Colonic mucosa (tissue), 4 donors: Measurements from ENCODE around the gene CRYBB1. TPM values are rescaled to one million over a fixed set of nuclear protein-coding genes. Genes with fewer than 3 reads are reported as not detected.

ENCODE experiments used
- DNase-seq: peaks from one replicate; pipeline ENCODE4 v3.0.0-alpha.2; 2020
- H3K27ac ChIP-seq: fragments of 200-600 bp; one replicate; pipeline ENCODE4 v1.8.0; 2021
- H3K27me3 ChIP-seq: fragments of 200-600 bp; one replicate; pipeline ENCODE4 v1.8.0; 2021
- H3K36me3 ChIP-seq: fragments of 200-600 bp; one replicate; pipeline ENCODE4 v1.8.0; 2021
- H3K4me1 ChIP-seq: fragments of 200-600 bp; one replicate; pipeline ENCODE4 v1.8.0; 2021; ENCODE audit warnings: mild to moderate bottlenecking
- H3K4me3 ChIP-seq: fragments of 200-600 bp; one replicate; pipeline ENCODE4 v1.8.0; 2021
- H3K9ac ChIP-seq, 2 donors: one replicate each; pipeline ENCODE4 v1.7.0; 2013; ENCODE audit warnings: control low read depth in 2 of 2, low read depth in 2 of 2, low read length in 2 of 2
- H3K9me3 ChIP-seq: fragments of 200-600 bp; one replicate; pipeline ENCODE4 v1.8.0; 2021
- CTCF ChIP-seq: fragments of 200-600 bp; IDR thresholded peaks from one replicate; pipeline ENCODE4 v1.8.0; 2022; ENCODE audit warnings: antibody characterized with exemption, mild to moderate bottlenecking
- intact Hi-C: fragments of 100-400 bp; cut with DNase I; formaldehyde crosslinking; loops from one replicate; pipeline ENCODE4 v1.14.1; 2022
- total RNA-seq, 2 donors: library from RNA; stranded (reverse); fragmentation: NEBNext Ultra II Directional in 1 of 2; extraction: Animal tissue kit (Norgen Biotek cat#: 25700) in 1 of 2; gene quantifications; one replicate each; pipeline ENCODE4 v1.2.1, GENCODE V29; 2021
- donor health status: healthy.
- donor health status: DM: no; HTN: no; CAD: no.
- donor health status: DM: no; HTN: no; CAD: no.

Gene CRYBB1
- total RNA-seq, 2 donors from 2014 or later, result 0.32 TPM; not detected in 1

GRCh38 chr22:26574001-26574723 lies 43.7 kb downstream of the CRYBB1 start:
- TF ChIP-seq CTCF, result no peak
- Histone ChIP-seq H3K36me3 (no peaks in the 10 kb centered on the region), H3K4me3 (no peak overlapping the region), H3K4me1 (no peaks in the 10 kb centered on the region), H3K27ac (no peak overlapping the region), H3K27me3 (no peaks in the 10 kb centered on the region), H3K9ac (no peak overlapping the region), H3K9me3 (no peaks in the 10 kb centered on the region)
- no peak for DNase-seq
- intact Hi-C loops, result no loop called here

- Histone ChIP-seq H3K4me1 (no peaks in the 10 kb centered on the region), H3K4me3 (no peak overlapping the region), H3K9me3 (no peaks in the 10 kb centered on the region), H3K27me3 (no peaks in the 10 kb centered on the region), H3K9ac (no peak overlapping the region), H3K27ac (no peak overlapping the region), H3K36me3 (no peaks in the 10 kb centered on the region)
- no peak for DNase-seq
- no peak for TF ChIP-seq CTCF
- intact Hi-C loops, result no loop called here
Observed at GRCh38 chr22:26573026-26573662, 44.7 kb downstream of the CRYBB1 start.

GRCh38 chr22:26570864-26571525 lies 46.8 kb downstream of the CRYBB1 start:
- no peak overlapping the region for H3K9ac ChIP-seq
- H3K9me3 ChIP-seq, result no peaks in the 10 kb centered on the region
- intact Hi-C loops, result no loop called here
- no peak for TF ChIP-seq CTCF
- no peaks in the 10 kb centered on the region for H3K4me1 ChIP-seq
- no peak overlapping the region for H3K27ac ChIP-seq
- H3K27me3 ChIP-seq, result no peaks in the 10 kb centered on the region
- no peak for DNase-seq
- H3K4me3 ChIP-seq, result no peak overlapping the region
- H3K36me3 ChIP-seq, result no peaks in the 10 kb centered on the region

GRCh38 chr22:26570115-26570514 lies 47.7 kb downstream of the CRYBB1 start:
- no peaks in the 10 kb centered on the region for H3K36me3 ChIP-seq
- no peak overlapping the region for H3K27ac ChIP-seq
- no peaks in the 10 kb centered on the region for H3K27me3 ChIP-seq
- H3K4me3 ChIP-seq, result no peak overlapping the region
- TF ChIP-seq CTCF, result no peak
- no peaks in the 10 kb centered on the region for H3K9me3 ChIP-seq
- no peak overlapping the region for H3K9ac ChIP-seq
- no peaks in the 10 kb centered on the region for H3K4me1 ChIP-seq
- peak; percentile 40 for DNase-seq
- intact Hi-C loops, result no loop called here

- Histone ChIP-seq H3K9me3 (no peaks in the 10 kb centered on the region), H3K9ac (no peak overlapping the region), H3K27me3 (no peaks in the 10 kb centered on the region), H3K4me3 (no peak overlapping the region), H3K4me1 (no peaks in the 10 kb centered on the region), H3K36me3 (no peaks in the 10 kb centered on the region), H3K27ac (no peak overlapping the region)
- intact Hi-C loops, result no loop called here
- no peak for TF ChIP-seq CTCF
- DNase-seq, result no peak
Observed at GRCh38 chr22:26568207-26568706, 49.6 kb downstream of the CRYBB1 start.
